ENCODE measurements around the gene THRB.

DNA sequence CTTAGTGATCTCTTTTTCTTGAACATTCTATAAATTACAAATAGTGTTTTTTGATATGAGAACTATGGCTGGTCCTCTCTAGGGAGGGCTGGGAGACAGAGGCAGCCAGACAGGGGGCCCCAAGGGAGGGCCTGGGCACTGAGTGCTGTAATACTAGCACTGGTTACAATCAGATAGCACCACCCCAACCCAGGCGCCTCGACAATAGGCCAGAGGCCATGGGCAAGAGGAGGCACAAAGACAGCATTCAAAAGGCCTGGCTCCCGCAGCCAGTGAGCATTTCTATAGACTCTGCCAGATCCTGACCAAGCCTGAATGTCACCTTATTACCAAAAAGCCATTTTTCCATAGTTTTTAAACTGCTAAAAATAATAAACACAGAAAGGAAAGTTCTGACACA, 158.5 kb downstream of the THRB start:
- TF ChIP-seq, protein P1, sequence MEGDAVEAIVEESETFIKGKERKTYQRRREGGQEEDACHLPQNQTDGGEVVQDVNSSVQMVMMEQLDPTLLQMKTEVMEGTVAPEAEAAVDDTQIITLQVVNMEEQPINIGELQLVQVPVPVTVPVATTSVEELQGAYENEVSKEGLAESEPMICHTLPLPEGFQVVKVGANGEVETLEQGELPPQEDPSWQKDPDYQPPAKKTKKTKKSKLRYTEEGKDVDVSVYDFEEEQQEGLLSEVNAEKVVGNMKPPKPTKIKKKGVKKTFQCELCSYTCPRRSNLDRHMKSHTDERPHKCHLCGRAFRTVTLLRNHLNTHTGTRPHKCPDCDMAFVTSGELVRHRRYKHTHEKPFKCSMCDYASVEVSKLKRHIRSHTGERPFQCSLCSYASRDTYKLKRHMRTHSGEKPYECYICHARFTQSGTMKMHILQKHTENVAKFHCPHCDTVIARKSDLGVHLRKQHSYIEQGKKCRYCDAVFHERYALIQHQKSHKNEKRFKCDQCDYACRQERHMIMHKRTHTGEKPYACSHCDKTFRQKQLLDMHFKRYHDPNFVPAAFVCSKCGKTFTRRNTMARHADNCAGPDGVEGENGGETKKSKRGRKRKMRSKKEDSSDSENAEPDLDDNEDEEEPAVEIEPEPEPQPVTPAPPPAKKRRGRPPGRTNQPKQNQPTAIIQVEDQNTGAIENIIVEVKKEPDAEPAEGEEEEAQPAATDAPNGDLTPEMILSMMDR (IDR thresholded peaks at IDR 0.05): no peak
- TF ChIP-seq POLR2A (IDR thresholded peaks at IDR 0.05): no peak

All from esophagus squamous epithelium (tissue), 4 donors.